IMR-90 (cell line): ENCODE data around the gene LETM1. TPM values are rescaled to one million over a fixed set of nuclear protein-coding genes. Genes with fewer than 3 reads are reported as not detected.

Source experiments
- ATAC-seq: fragments of 200-7000 bp; cut with Tn5 transposase; 2 replicates; pipeline ENCODE4 v1.9.1; 2020; ENCODE audit warnings: low read depth, mild to moderate bottlenecking, moderate library complexity
- BruUV-seq: library from RNA; stranded (reverse); fragments of 400-500 nt; replicated peaks from 2 replicates; lab custom pipeline; 2021; lab: Mats Ljungman, UMichigan
- CTCF ChIA-PET: fragments of 300-600 bp; formaldehyde crosslinking; extraction: SDS; loops from one replicate; lab custom pipeline; 2021; ENCODE audit warnings: antibody characterized with exemption; lab: Yijun Ruan, JAX
- POLR2A ChIA-PET: fragments of 300-600 bp; sonication (Branson Sonifier 250); formaldehyde crosslinking; loops from one replicate; lab custom pipeline; 2022; ENCODE audit warnings: antibody characterized with exemption; ENCODE audit not compliant: unreplicated experiment; lab: Charles Lee
- DNase-seq: peaks from one replicate; pipeline ENCODE4 v3.0.0; 2013
- H2AFZ ChIP-seq: replicated peaks from 2 replicates; pipeline ENCODE3; 2013; ENCODE audit warnings: low read length, mild to moderate bottlenecking; ENCODE audit not compliant: poor library complexity
- H2AK5ac ChIP-seq: 2 replicates; pipeline ENCODE4 v1.6.1; 2013; ENCODE audit warnings: low read depth, low read length, inconsistent platforms
- H2AK9ac ChIP-seq: replicated peaks from 2 replicates; pipeline ENCODE3; 2013; ENCODE audit warnings: mild to moderate bottlenecking, low read depth, low read length, moderate library complexity; ENCODE audit not compliant: poor library complexity
- H2BK120ac ChIP-seq: 2 replicates; pipeline ENCODE4 v1.6.1; 2013; ENCODE audit warnings: low read depth, low read length, inconsistent platforms
- H2BK15ac ChIP-seq: 3 replicates; pipeline ENCODE4 v1.6.1; 2013; ENCODE audit warnings: low read depth, low read length, inconsistent platforms
- H2BK20ac ChIP-seq: 2 replicates; pipeline ENCODE4 v1.6.1; 2013; ENCODE audit warnings: low read depth, mild to moderate bottlenecking, inconsistent platforms, low read length, moderate library complexity
- H2BK5ac ChIP-seq: 2 replicates; pipeline ENCODE4 v1.6.1; 2013; ENCODE audit warnings: mild to moderate bottlenecking, low read depth, low read length, inconsistent platforms; ENCODE audit not compliant: poor library complexity, severe bottlenecking
- H3K14ac ChIP-seq: replicated peaks from 2 replicates; pipeline ENCODE4 v1.6.1; 2013; ENCODE audit warnings: low read depth, low read length, inconsistent platforms
- H3K18ac ChIP-seq: 2 replicates; pipeline ENCODE4 v1.6.1; 2013; ENCODE audit warnings: low read depth, low read length, control low read depth
- H3K23ac ChIP-seq: 2 replicates; pipeline ENCODE4 v1.6.1; 2013; ENCODE audit warnings: low read depth, low read length, inconsistent platforms
- H3K27ac ChIP-seq: 2 replicates; pipeline ENCODE4 v1.5.1; 2013; ENCODE audit warnings: mild to moderate bottlenecking, control low read depth, low read length; ENCODE audit not compliant: insufficient read depth
- H3K27me3 ChIP-seq: 2 replicates; pipeline ENCODE4 v1.6.1; 2013; ENCODE audit warnings: low read length; ENCODE audit not compliant: control insufficient read depth, insufficient read depth
- H3K36me3 ChIP-seq: 2 replicates; pipeline ENCODE4 v1.6.1; 2013; ENCODE audit warnings: low read length, mixed read lengths; ENCODE audit not compliant: control insufficient read depth, insufficient read depth
- H3K4ac ChIP-seq: 2 replicates; pipeline ENCODE4 v1.6.1; 2013; ENCODE audit warnings: low read depth, low read length, inconsistent platforms
- H3K4me1 ChIP-seq: 2 replicates; pipeline ENCODE4 v1.6.1; 2013; ENCODE audit warnings: low read length, mixed read lengths; ENCODE audit not compliant: control insufficient read depth, insufficient read depth
- H3K4me2 ChIP-seq: 2 replicates; pipeline ENCODE4 v1.6.1; 2013; ENCODE audit warnings: low read depth, mild to moderate bottlenecking, control low read depth, low read length, moderate library complexity
- H3K4me3 ChIP-seq: 2 replicates; pipeline ENCODE4 v1.5.1; 2013; ENCODE audit warnings: low read depth, mild to moderate bottlenecking, control low read depth, low read length, moderate library complexity; ENCODE audit not compliant: insufficient read depth
- H3K56ac ChIP-seq: 2 replicates; pipeline ENCODE4 v1.6.1; 2013; ENCODE audit warnings: low read length, inconsistent platforms; ENCODE audit not compliant: insufficient read depth; ENCODE audit errors: extremely low read depth
- H3K79me1 ChIP-seq, 2 experiments: 2 replicates each; pipeline ENCODE4 v1.6.1; 2013; ENCODE audit warnings: low read length in 2 of 2, inconsistent platforms in 1 of 2, low read depth in 1 of 2
- H3K9ac ChIP-seq: 2 replicates; pipeline ENCODE4 v1.6.1; 2013; ENCODE audit warnings: low read depth, low read length, control low read depth
- H3K9me1 ChIP-seq: 2 replicates; pipeline ENCODE4 v1.6.1; 2013; ENCODE audit warnings: low read length, inconsistent platforms; ENCODE audit not compliant: insufficient read depth
- H3K9me3 ChIP-seq: 2 replicates; pipeline ENCODE4 v1.6.1; 2013; ENCODE audit warnings: low read length; ENCODE audit not compliant: control insufficient read depth, insufficient read depth
- H4K20me1 ChIP-seq: 2 replicates; pipeline ENCODE4 v1.6.1; 2013; ENCODE audit warnings: low read length, inconsistent platforms; ENCODE audit not compliant: insufficient read depth
- H4K5ac ChIP-seq: 2 replicates; pipeline ENCODE4 v1.6.1; 2013; ENCODE audit warnings: mild to moderate bottlenecking, low read depth, low read length, control low read depth
- H4K8ac ChIP-seq, 2 experiments: 2 replicates each; pipeline ENCODE4 v1.6.1; 2013; ENCODE audit warnings: low read depth in 2 of 2, low read length in 2 of 2, control low read depth in 1 of 2, inconsistent platforms in 1 of 2
- H4K91ac ChIP-seq: 2 replicates; pipeline ENCODE4 v1.6.1; 2013; ENCODE audit warnings: low read depth, low read length, inconsistent platforms; ENCODE audit not compliant: insufficient read depth
- BHLHE40 ChIP-seq: fragments of 150-350 bp; IDR thresholded peaks from 2 replicates; pipeline ENCODE4 v1.6.1; 2016; ENCODE audit warnings: mild to moderate bottlenecking, low read depth, low read length
- CTCF ChIP-seq: conservative IDR thresholded peaks from 2 replicates; pipeline ENCODE4 v1.5.1; 2012; ENCODE audit warnings: mild to moderate bottlenecking, low read depth, low read length, improper control_type of control experiment
- ELK1 ChIP-seq: fragments of 150-350 bp; IDR thresholded peaks from 2 replicates; pipeline ENCODE4 v1.6.1; 2016; ENCODE audit warnings: low read depth, mild to moderate bottlenecking, low read length, moderate library complexity, borderline replicate concordance
- FOS ChIP-seq: fragments of 150-350 bp; IDR thresholded peaks from 2 replicates; pipeline ENCODE4 v1.6.1; 2016; ENCODE audit warnings: low read depth, low read length
- MAFK ChIP-seq: IDR thresholded peaks from 2 replicates; pipeline ENCODE4 v1.6.1; 2012; ENCODE audit warnings: low read depth, low read length, improper control_type of control experiment
- MXI1 ChIP-seq: IDR thresholded peaks from 2 replicates; pipeline ENCODE4 v1.6.1; 2012; ENCODE audit warnings: low read depth, mild to moderate bottlenecking, low read length, moderate library complexity, borderline replicate concordance
- NFE2L2 ChIP-seq: fragments of 150-350 bp; IDR thresholded peaks from 2 replicates; pipeline ENCODE4 v1.6.1; 2016; ENCODE audit warnings: low read depth, mild to moderate bottlenecking, low read length
- POLR2A ChIP-seq: IDR thresholded peaks from 2 replicates; pipeline ENCODE4 v1.6.1; 2012; ENCODE audit warnings: mild to moderate bottlenecking, low read depth, low read length
- RAD21 ChIP-seq: IDR thresholded peaks from 2 replicates; pipeline ENCODE4 v1.6.1; 2012; ENCODE audit warnings: low read length, improper control_type of control experiment
- RCOR1 ChIP-seq: IDR thresholded peaks from 2 replicates; pipeline ENCODE4 v1.6.1; 2012; ENCODE audit warnings: mild to moderate bottlenecking, low read length, improper control_type of control experiment; ENCODE audit not compliant: insufficient replicate concordance
- RFX5 ChIP-seq: IDR thresholded peaks from 2 replicates; pipeline ENCODE4 v1.8.0; 2012; ENCODE audit warnings: low read depth, mild to moderate bottlenecking, low read length, moderate library complexity
- SMC3 ChIP-seq: fragments of 150-350 bp; IDR thresholded peaks from 2 replicates; pipeline ENCODE4 v1.6.1; 2016; ENCODE audit warnings: low read depth, mild to moderate bottlenecking, antibody characterized with exemption, low read length, moderate library complexity
- USF2 ChIP-seq: fragments of 150-350 bp; IDR thresholded peaks from 2 replicates; pipeline ENCODE4 v1.6.1; 2017; ENCODE audit warnings: mild to moderate bottlenecking, antibody characterized with exemption, low read length, low read depth
- WGBS, 2 experiments: methylation state at CpG; one replicate each; pipeline versions ENCODE4 v1.1.5 to v1.1.7; 2013; ENCODE audit warnings: missing lambda C conversion rate in 2 of 2; ENCODE audit not compliant: insufficient read length in 1 of 2; ENCODE audit errors: extremely low coverage in 2 of 2; 5-methylcytosine and 5-hydroxymethylcytosine counted together
- dilution Hi-C: fragments of 300-500 bp; cut with HindIII; formaldehyde crosslinking; loops from one replicate; pipeline ENCODE4 v1.14.3; 2018; ENCODE audit warnings: low sequenced_read_pairs; ENCODE audit not compliant: unreplicated experiment
- in situ Hi-C: fragments of 300-500 bp; cut with MboI; formaldehyde crosslinking; loops from 3 replicates; pipeline ENCODE4 v1.14.3; 2019; ENCODE audit warnings: low sequenced_read_pairs, inconsistent platforms, mixed read lengths
- intact Hi-C: fragments of 100-400 bp; cut with micrococcal nuclease; formaldehyde crosslinking; loops from 2 replicates; pipeline ENCODE4 v1.10.0; 2022
- polyA plus RNA-seq, 3 experiments: library from polyadenylated mRNA; depleted of rRNA; stranded (reverse); fragments of >200 nt; gene quantifications; 2 replicates each; pipeline ENCODE4 v1.2.3, GENCODE V29; 2012; ENCODE audit warnings: low replicate concordance in 1 of 3
- total RNA-seq: library from RNA; depleted of rRNA; stranded (reverse); fragments of >200 nt; gene quantifications from 2 replicates; pipeline ENCODE4 v1.2.3, GENCODE V29; 2012

The LETM1 gene
- total and polyA plus RNA-seq, 2 of the 4 experiments (the other 2 are of a cell fraction): 25.0 to 49.3 TPM

GRCh38 chr4:1826531-1827350 lies 29.2 kb downstream of the LETM1 start (continued):
- TF ChIP-seq CTCF: no peak

GRCh38 chr4:1825326-1825725 lies 30.6 kb downstream of the LETM1 start:
- Histone ChIP-seq H4K20me1 (no peaks in the 10 kb centered on the region), H3K36me3 (peaks cover 51% of the 10 kb centered on the region), H4K8ac (no peak overlapping the region), H3K9ac (no peak overlapping the region), H3K9me3 (no peaks in the 10 kb centered on the region), H2BK120ac (no peak overlapping the region), H2BK15ac (no peak overlapping the region), H2BK5ac (no peak overlapping the region), H2BK20ac (no peak overlapping the region), H4K91ac (no peak overlapping the region), H4K5ac (no peak overlapping the region), H3K4me1 (peaks cover 3% of the 10 kb centered on the region; the same call in 1 of the 2 replicates), H3K9me1 (no peaks in the 10 kb centered on the region), H3K23ac (no peak overlapping the region), H2AFZ (no peak overlapping the region), H3K27ac (no peak overlapping the region), H2AK9ac (no peak overlapping the region), H3K4me2 (no peak overlapping the region), H3K14ac (no peak overlapping the region), H3K56ac (no peak overlapping the region), H3K4ac (no peak overlapping the region), H2AK5ac (no peak overlapping the region), H3K4me3 (no peak overlapping the region), H3K27me3 (no peaks in the 10 kb centered on the region), H3K18ac (no peak overlapping the region), H3K79me1 (0 out of 4 replicates have a peak, but pooled peaks cover 0 to 3% of the 10 kb centered on the region in 2 experiments)
- intact Hi-C loops: no loop called here
- dilution Hi-C loops: no loop called here
- ChIA-PET POLR2A (no interaction called here), CTCF (no interaction called here)
- in situ Hi-C loops: no loop called here
- no TSS peak for BruUV-seq
- ATAC-seq (no peak), DNase-seq (no peak)
- WGBS, 2 experiments: 89% methylated on average over 6 of the region's 19 CpGs; no CpG with 5 or more reads in 1 of the 2 experiments
- TF ChIP-seq MAFK (no peak), NFE2L2 (no peak), FOS (no peak), RFX5 (no peak), BHLHE40 (no peak), SMC3 (no peak), USF2 (no peak), RAD21 (no peak), RCOR1 (no peak), MXI1 (no peak), ELK1 (no peak), POLR2A (no peak)
